Left ventricle myocardium inferior (tissue), 1 donor: ENCODE results near the gene CD180. TPM values are rescaled to one million over a fixed set of nuclear protein-coding genes. Genes with fewer than 3 reads are reported as not detected.

ENCODE experiments used
- DNase-seq: peaks from one replicate; pipeline ENCODE4 v3.0.0-alpha.2; 2020
- H3K27ac ChIP-seq: fragments of 200-600 bp; replicated peaks from 2 replicates; pipeline ENCODE4 v1.8.0; 2021
- H3K27me3 ChIP-seq: fragments of 200-600 bp; 2 replicates; pipeline ENCODE4 v1.8.0; 2021; ENCODE audit warnings: low read depth
- H3K36me3 ChIP-seq: fragments of 200-600 bp; 2 replicates; pipeline ENCODE4 v1.8.0; 2021
- H3K4me1 ChIP-seq: fragments of 200-600 bp; 2 replicates; pipeline ENCODE4 v1.8.0; 2021
- H3K4me3 ChIP-seq: fragments of 200-600 bp; 2 replicates; pipeline ENCODE4 v1.8.0; 2021; ENCODE audit warnings: mild to moderate bottlenecking, moderate library complexity
- H3K9me3 ChIP-seq: fragments of 200-600 bp; replicated peaks from 2 replicates; pipeline ENCODE4 v1.8.0; 2021
- intact Hi-C: fragments of 100-400 bp; cut with micrococcal nuclease; formaldehyde crosslinking; loops from one replicate; pipeline ENCODE4 v1.11.0; 2022
- total RNA-seq: library from RNA; stranded (reverse); fragmentation: NEBNext Ultra II Directional; extraction: Animal tissue kit (Norgen Biotek cat#: 25700); gene quantifications from one replicate; pipeline ENCODE4 v1.2.1, GENCODE V29; 2021
- TF ChIP-seq, protein P1 (sequence below): fragments of 200-600 bp; IDR thresholded peaks from 2 replicates; pipeline ENCODE4 v1.8.0; 2021; ENCODE audit warnings: antibody characterized with exemption, mild to moderate bottlenecking, borderline replicate concordance
- donor health status: DM: no; HTN: yes; CAD: no; lungs with severe emphysema.

CD180 gene
- total RNA-seq, 1 donor from 2014 or later: 0.44 TPM

DNA sequence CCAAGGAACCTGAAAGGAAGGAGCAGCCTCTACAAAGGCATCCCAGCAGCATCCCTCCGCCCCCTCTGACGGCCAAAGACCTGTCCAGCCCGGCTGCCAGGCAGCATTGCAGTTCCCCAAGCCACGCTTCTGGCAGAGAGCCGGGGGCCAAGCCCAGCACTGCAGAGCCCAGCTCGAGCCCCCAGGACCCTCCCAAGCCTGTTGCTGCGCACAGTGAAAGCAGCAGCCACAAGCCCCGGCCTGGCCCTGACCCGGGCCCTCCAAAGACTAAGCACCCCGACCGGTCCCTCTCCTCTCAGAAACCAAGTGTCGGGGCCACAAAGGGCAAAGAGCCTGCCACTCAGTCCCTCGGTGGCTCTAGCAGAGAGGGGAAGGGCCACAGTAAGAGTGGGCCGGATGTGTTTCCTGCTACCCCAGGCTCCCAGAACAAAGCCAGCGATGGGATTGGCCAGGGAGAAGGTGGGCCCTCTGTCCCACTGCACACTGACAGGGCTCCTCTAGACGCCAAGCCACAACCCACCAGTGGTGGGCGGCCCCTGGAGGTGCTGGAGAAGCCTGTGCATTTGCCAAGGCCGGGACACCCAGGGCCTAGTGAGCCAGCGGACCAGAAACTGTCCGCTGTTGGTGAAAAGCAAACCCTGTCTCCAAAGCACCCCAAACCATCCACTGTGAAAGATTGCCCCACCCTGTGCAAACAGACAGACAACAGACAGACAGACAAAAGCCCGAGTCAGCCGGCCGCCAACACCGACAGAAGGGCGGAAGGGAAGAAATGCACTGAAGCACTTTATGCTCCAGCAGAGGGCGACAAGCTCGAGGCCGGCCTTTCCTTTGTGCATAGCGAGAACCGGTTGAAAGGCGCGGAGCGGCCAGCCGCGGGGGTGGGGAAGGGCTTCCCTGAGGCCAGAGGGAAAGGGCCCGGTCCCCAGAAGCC is 30.8 kb downstream of the CD180 start:
- Histone ChIP-seq H3K4me1 (peaks cover 12% of the 10 kb centered on the region), H3K36me3 (peaks cover 70% of the 10 kb centered on the region), H3K27ac (peak overlapping the region; percentile 87), H3K9me3 (no peaks in the 10 kb centered on the region), H3K27me3 (no peaks in the 10 kb centered on the region), H3K4me3 (peak overlapping the region; percentile 54)
- TF ChIP-seq, protein P1, sequence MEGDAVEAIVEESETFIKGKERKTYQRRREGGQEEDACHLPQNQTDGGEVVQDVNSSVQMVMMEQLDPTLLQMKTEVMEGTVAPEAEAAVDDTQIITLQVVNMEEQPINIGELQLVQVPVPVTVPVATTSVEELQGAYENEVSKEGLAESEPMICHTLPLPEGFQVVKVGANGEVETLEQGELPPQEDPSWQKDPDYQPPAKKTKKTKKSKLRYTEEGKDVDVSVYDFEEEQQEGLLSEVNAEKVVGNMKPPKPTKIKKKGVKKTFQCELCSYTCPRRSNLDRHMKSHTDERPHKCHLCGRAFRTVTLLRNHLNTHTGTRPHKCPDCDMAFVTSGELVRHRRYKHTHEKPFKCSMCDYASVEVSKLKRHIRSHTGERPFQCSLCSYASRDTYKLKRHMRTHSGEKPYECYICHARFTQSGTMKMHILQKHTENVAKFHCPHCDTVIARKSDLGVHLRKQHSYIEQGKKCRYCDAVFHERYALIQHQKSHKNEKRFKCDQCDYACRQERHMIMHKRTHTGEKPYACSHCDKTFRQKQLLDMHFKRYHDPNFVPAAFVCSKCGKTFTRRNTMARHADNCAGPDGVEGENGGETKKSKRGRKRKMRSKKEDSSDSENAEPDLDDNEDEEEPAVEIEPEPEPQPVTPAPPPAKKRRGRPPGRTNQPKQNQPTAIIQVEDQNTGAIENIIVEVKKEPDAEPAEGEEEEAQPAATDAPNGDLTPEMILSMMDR: peak; percentile 74
- DNase-seq: peak; percentile 86
- intact Hi-C loops: no loop called here

GRCh38 chr5:67164856-67165525 is 31.6 kb downstream of the CD180 start:
- Histone ChIP-seq H3K36me3 (peaks cover 73% of the 10 kb centered on the region), H3K27me3 (no peaks in the 10 kb centered on the region), H3K27ac (peak overlapping the region; percentile 87), H3K4me3 (no peak overlapping the region), H3K9me3 (no peaks in the 10 kb centered on the region), H3K4me1 (peaks cover 12% of the 10 kb centered on the region)
- TF ChIP-seq, protein P1: no peak
- no peak for DNase-seq
- intact Hi-C loops: no loop called here

DNA sequence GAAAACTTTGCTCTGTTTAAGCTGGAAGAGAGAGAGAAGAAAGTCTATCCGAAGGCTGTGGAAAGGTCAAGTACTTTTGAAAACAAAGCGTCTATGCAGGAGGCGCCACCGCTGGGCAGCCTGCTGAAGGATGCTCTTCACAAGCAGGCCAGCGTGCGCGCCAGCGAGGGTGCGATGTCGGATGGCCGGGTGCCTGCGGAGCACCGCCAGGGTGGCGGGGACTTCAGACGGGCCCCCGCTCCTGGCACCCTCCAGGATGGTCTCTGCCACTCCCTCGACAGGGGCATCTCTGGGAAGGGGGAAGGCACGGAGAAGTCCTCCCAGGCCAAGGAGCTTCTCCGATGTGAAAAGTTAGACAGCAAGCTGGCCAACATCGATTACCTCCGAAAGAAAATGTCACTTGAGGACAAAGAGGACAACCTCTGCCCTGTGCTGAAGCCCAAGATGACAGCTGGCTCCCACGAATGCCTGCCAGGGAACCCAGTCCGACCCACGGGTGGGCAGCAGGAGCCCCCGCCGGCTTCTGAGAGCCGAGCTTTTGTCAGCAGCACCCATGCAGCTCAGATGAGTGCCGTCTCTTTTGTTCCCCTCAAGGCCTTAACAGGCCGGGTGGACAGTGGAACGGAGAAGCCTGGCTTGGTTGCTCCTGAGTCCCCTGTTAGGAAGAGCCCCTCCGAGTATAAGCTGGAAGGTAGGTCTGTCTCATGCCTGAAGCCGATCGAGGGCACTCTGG is 32.6 kb downstream of the CD180 start:
- H3K27ac ChIP-seq: no peak overlapping the region
- peaks cover 73% of the 10 kb centered on the region for H3K36me3 ChIP-seq
- intact Hi-C loops: no loop called here

GRCh38 chr5:67163231-67163756 is 33.3 kb downstream of the CD180 start:
- DNase-seq: no peak
- Histone ChIP-seq H3K27me3 (no peaks in the 10 kb centered on the region), H3K4me1 (peaks cover 12% of the 10 kb centered on the region), H3K4me3 (no peak overlapping the region), H3K36me3 (peaks cover 66% of the 10 kb centered on the region), H3K27ac (no peak overlapping the region), H3K9me3 (no peaks in the 10 kb centered on the region)
- intact Hi-C loops: no loop called here
- TF ChIP-seq, protein P1: no peak

More for the DNA sequence above, 32.6 kb downstream of the CD180 start:
- H3K27me3 ChIP-seq: no peaks in the 10 kb centered on the region
- no peak for DNase-seq
- H3K4me1 ChIP-seq: peaks cover 12% of the 10 kb centered on the region
- TF ChIP-seq, protein P1: no peak
- H3K4me3 ChIP-seq: no peak overlapping the region
- H3K9me3 ChIP-seq: no peaks in the 10 kb centered on the region

GRCh38 chr5:67161767-67162166 is 34.8 kb downstream of the CD180 start:
- TF ChIP-seq, protein P1: no peak
- intact Hi-C loops: no loop called here
- peaks cover 10% of the 10 kb centered on the region for H3K4me1 ChIP-seq
- H3K4me3 ChIP-seq: no peak overlapping the region
- H3K27ac ChIP-seq: no peak overlapping the region
- no peaks in the 10 kb centered on the region for H3K27me3 ChIP-seq
- DNase-seq: no peak
- H3K9me3 ChIP-seq: no peaks in the 10 kb centered on the region
- peaks cover 62% of the 10 kb centered on the region for H3K36me3 ChIP-seq
